Measurements from ENCODE around the gene EPB42.

- TF ChIP-seq POLR2A (IDR thresholded peaks at IDR 0.05; ENCODE audit: low read depth, low read length) (no peak), POLR2AphosphoS5 (IDR thresholded peaks at IDR 0.05; ENCODE audit: low read depth, low read length) (no peak), TAF1 (IDR thresholded peaks at IDR 0.05; ENCODE audit: low read depth, low read length) (no peak), SPI1 (IDR thresholded peaks at IDR 0.05; ENCODE audit: low read depth, low read length) (no peak)
Observed at GRCh38 chr15:43258781-43259180, 38.0 kb upstream of the EPB42 start.

Data from GM12891 (cell line).